GM18511 (cell line): ENCODE results near the gene NUDT21.
"Not testable (repeated sequence)": the region's sequence is repeated elsewhere in the genome, so short reads cannot be mapped to it uniquely, and the experiment has no call there.

Experiments
- ATAC-seq: cut with Tn5 transposase; IDR thresholded peaks from one replicate; pipeline ENCODE4 v1.9.1; 2021; ENCODE audit warnings: mild to moderate bottlenecking, moderate library complexity; ENCODE audit not compliant: unreplicated experiment

The NUDT21 gene

DNA sequence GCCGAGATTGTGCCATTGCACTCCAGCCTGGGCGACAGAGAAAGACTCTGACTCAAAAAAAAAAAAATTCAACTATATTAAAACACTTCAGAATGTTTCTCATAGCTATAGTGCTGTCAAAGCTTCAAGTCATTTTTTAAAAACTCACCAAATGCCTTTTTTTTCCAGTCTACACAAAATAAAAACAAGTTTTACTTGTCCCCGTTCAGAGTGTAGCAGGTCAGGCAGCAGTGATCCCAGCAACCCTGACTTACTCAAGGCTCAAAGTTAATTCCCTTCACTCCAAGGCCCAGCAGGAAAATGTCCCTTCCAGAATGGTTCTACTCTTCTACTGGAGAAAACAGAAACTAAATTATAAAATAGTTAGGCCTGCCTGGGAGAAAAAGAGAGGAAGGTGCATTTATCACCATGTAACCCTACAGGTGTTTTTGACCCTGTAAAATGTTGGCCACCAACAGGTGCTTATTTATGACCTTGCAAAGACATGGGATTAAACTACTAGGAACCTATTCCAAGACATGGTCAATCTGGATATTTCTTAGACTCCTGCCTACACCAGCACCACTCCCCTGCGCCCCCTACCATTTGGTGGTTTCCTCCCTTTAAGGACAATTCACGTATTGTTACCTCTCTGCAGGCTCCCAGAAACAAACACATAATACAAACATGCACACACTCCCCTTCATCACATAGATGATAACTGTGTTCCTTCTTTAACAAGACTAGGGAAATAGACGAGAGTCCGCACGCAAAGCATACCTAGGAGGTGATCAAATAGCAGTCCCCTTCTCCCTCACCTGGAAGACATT, 31.2 kb downstream of the NUDT21 start:
- ATAC-seq, result no peak

DNA sequence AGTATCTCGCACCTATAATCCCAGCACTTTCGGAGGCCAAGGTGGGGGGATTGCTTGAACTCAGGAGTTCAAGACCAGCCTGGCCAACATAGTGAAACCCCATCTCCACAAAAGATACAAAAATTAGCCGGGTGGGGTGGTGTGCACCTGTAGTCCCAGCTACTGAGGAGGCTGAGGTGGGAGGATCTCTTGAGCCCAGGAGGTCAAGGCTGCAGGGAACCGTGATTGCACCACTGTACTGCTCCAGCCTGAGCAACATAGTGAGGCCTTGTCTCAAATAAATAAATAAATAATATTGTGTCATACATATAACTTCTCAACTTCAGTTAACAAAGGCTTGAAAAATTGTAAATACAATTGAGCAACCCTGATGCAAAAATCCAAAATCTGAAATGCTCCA, 34.0 kb downstream of the NUDT21 start:
- ATAC-seq, result no peak

GRCh38 chr16:56415875-56416274, 35.3 kb downstream of the NUDT21 start:
- no peak for ATAC-seq

- ATAC-seq, result no peak
Observed at GRCh38 chr16:56414366-56414765, 36.8 kb downstream of the NUDT21 start.

- no peak for ATAC-seq
Observed at GRCh38 chr16:56413381-56413780, 37.8 kb downstream of the NUDT21 start.

DNA sequence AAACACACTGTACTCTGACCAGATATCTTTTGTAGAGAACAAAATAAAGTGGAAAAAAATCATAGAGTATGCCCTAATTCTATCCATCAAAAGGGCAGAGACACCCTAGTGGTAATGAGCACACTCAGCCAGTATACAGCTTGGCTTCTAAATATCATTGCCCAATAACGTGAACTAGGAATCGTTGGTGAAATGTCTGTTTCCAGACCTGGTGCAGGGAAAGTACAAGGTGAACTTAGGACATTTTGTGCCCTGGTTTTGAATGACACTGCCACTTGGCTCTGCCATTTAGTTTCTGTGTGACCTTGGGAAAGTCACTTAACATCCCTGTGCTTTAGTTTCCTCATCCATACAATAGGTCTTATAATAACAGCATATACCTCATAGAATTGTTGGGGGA, 39.5 kb downstream of the NUDT21 start:
- ATAC-seq, result no peak

DNA sequence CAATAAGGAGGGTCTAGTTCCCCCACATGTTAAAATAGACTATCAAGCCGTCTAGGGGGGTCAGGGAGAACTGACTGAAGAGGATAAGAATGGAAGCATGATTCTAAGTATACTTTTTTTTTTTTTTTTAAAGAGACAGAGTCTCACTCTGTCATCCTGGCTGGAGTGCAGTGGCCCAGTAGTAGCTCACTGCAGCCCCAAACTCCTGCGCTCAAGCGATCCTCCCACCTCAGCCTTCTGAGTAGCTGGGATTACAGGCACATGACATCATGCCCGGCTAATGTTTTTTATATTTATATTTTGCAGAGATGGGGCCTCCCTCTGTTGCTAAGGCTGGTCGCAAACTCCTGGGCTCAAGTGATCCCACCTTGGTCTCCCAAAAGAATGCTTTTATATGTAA, 40.0 kb downstream of the NUDT21 start:
- no peak for ATAC-seq

GRCh38 chr16:56409195-56409594, 41.9 kb downstream of the NUDT21 start:
- no peak for ATAC-seq

GRCh38 chr16:56408379-56409098, 42.6 kb downstream of the NUDT21 start:
- no peak for ATAC-seq

DNA sequence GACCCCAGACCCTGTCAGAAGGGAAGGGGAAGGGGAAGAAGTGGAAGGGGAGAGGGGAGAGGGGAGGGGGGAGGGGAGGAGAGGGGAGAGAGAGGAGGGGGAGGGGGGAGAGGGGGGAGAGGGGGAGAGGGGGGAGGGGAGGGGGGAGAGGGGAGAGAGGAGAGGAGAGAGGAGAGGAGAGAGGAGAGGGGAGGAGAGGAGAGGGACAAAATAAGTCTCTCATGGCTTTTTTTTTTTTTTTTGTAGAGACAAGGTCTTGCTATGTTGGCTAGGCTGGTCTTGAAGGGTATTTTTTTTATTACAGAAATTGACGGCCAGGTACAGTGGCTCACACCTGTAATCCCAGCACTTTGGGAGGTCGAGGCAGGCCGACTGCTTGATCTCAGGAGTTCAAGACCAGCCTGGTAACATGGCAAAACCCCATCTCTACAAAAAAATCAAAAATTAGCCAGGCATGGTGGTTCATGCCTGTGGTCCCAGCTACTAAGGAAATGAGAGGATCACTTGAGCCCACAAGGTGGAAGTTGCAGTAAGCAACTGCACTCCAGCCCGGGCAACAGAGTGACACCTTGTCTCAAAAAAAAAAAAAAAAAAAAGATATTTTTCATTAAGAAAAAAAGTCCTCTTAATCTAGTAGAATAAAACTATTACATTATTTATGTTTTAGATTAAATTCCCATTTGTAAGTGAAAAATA, 45.0 kb downstream of the NUDT21 start:
- ATAC-seq, result no peak

GRCh38 chr16:56401482-56401881, 49.6 kb downstream of the NUDT21 start:
- ATAC-seq, result no peak

GRCh38 chr16:56400458-56400857, 50.7 kb downstream of the NUDT21 start:
- no peak for ATAC-seq

DNA sequence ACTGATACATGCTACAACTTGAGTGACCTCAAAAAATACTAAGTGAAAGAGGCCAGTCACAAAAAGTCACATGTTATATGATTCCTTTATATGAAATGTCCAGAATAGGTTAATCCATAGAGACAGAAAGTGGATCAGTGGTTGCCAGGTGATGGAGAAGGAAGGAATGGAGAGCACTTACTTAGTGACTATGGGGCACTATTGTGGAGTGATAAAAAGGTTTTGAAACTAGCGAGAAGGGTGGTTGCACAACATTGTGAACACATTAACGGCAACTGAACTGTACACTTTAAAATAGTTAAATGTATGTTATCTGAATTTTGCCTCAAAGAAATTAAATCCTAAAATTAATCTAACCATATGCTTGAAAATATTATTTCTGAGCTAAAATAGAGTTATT, 51.6 kb downstream of the NUDT21 start:
- ATAC-seq, result no peak

GRCh38 chr16:56399047-56399446, 52.1 kb downstream of the NUDT21 start:
- no peak for ATAC-seq

DNA sequence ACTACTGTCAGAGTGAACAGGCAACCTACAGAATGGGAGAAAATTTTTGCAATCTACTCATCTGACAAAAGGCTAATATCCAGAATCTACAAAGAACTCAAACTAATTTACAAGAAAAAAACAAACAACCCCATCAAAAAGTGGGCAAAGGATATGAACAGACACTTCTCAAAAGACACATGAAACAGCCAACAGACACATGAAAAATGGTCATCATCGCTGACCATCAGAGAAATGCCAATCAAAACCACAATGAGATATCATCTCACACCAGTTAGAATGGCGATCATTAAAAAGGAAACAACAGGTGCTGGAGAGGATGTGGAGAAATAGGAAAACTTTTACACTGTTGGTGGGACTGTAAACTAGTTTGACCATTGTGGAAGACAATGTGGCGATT, 54.4 kb downstream of the NUDT21 start:
- ATAC-seq, result not testable (repeated sequence)

DNA sequence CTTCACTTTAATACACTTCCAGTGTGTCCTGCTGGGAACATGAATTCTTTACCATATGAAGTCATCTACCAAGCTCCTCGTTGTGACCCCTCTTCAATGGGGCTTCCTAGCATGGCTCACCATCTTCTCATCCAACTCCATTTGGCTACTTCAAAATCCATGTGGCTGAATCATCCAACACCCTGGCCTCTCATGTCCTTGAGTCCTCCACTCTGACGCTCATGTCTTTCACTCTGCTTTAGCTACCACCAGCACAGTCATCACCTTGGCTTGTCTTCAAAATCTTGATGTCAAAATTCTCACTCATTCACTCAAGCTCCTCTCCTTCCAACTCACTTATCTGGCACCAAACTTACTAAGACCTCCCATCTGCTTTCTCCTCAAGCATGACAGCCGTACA, 61.6 kb downstream of the NUDT21 start:
- no peak for ATAC-seq

DNA sequence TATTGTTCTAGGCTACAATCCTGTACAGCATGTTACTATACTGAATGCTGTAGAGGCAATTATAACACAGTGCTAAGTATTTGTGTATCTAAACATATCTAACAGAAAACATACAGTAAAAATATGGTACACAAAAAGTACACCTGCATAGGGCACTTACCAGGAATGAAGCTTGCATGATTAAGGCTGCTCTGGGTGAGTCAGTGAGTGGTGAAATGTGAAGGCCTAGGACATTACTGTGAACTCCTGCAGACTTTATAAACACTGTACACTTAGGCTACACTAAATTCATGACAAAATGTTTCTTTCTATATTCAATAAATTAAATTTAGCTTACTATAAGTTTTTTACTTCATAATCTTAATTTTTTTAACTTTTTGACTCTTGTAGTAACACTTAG, 62.9 kb downstream of the NUDT21 start:
- ATAC-seq, result no peak

DNA sequence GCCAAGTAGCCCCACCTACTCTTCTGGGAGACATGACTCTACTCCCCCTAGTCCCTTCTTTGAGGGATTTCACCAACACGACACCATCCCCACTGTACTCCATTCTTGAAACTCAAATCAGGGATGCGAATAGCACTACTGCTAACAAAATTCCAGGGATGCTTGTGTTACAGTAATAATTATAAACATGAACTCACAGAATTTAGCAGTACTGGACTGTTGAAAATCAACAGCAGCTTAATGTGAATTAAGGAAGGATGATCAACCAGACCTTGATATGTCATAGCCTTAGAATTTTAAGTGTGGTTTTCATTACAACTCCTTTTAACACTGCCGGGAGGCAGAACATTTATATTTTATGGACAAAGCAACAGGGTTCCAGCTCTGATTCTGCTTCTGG, 63.7 kb downstream of the NUDT21 start:
- no peak for ATAC-seq

- no peak for ATAC-seq
Observed at GRCh38 chr16:56384074-56384721, 66.9 kb downstream of the NUDT21 start.

DNA sequence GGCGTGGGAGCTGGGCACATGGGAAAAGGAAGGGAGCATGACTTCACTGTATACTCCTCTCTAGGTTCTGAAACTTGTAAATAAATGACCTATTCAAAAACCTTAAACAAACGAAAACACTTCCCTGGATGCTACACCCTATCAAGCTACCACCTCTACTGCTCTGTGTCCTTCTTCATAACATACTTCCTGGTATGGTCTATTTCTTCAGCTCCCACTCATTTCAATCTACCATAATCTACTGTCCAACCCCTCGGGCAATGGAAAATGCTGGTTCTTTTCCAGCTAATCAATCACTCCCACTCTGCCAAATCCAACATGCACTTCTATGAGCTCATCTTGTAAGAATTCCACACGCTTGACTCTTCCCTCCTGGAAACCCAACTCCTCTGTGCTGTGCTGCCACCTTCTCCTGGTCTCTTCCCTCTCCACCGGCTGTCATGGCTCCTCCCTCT, 68.2 kb downstream of the NUDT21 start:
- ATAC-seq, result no peak

DNA sequence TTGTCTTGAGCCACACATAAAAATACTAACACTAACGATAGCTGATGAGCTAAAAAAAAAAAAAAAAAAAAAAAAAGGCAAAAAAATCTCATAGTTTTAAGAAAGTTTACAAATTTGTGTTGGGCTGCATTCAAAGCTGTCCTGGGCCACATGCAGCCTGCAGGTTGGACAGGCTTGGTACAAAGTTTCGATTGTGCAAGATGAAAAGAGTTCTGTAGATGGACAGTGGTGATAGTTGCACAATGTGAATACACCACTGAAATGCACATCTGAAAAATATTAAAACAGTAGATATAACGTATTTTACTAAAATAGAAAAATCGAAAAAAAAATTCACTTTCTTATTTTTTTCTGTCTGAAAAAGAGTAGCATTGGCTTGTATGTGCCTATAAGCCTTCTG, 68.7 kb downstream of the NUDT21 start:
- ATAC-seq, result no peak
